NOMO-1 treated with DMSO at 0.1 percent for 48 hours (cell line): ENCODE measurements around the gene C4A.
"Not testable (repeated sequence)": the region's sequence is repeated elsewhere in the genome, so short reads cannot be mapped to it uniquely, and the experiment has no call there.

Experiments
- DNase-seq: peaks from one replicate; lab custom pipeline; 2025; ENCODE audit not compliant: unreplicated experiment; lab: John Stamatoyannopoulos, UW

The C4A gene

DNA sequence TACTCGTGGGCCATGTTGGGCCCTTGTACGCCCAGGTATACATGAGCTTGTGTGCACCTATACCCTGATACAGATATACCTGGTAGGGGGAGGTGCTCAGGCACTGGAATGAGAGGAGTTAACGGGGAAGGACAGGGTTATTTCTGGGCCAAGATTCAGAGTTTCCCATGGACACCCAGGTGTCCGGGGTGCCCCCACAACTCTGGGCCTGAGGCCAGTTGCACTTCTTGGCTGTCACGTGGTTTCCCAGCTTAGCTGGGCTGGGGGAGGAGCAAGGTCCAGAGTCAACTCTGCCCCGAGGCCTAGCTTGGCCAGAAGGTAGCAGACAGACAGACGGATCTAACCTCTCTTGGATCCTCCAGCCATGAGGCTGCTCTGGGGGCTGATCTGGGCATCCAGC lies at the start of gene C4A:
C4A (plus strand) TSS at position 314 of the 400 bp plus-strand sequence; CDS start at position 365, 51 bp downstream.
- DNase-seq = not testable (repeated sequence)

DNA sequence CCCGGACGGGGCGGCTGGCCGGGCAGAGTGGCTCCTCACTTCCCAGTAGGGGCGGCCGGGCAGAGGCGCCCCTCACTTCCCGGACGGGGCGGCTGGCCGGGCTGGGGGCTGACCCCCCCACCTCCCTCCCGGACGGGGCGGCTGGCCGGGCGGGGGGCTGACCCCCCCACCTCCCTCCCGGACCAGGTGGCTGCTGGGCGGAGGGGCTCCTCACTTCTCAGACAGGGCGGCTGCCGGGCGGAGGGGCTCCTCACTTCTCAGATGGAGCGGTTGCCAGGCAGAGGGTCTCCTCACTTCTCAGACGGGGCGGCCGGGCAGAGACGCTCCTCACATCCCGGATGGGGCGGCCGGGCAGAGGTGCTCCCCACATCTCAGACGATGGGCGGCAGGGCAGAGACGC lies 49.7 kb upstream of the C4A start:
- not testable (repeated sequence) for DNase-seq

DNA sequence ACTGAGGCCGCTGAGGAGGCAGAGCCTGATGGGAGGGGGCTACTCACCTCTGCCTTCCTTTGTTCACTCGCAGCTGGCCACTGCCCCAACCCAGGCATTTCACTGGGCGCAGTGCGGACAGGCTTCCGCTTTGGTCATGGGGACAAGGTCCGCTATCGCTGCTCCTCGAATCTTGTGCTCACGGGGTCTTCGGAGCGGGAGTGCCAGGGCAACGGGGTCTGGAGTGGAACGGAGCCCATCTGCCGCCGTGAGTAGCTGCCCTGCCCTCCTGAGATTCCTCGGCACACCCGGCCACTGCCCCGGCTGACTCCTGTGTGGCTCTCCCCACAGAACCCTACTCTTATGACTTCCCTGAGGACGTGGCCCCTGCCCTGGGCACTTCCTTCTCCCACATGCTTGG lies 48.3 kb upstream of the C4A start:
- DNase-seq = no peak

DNA sequence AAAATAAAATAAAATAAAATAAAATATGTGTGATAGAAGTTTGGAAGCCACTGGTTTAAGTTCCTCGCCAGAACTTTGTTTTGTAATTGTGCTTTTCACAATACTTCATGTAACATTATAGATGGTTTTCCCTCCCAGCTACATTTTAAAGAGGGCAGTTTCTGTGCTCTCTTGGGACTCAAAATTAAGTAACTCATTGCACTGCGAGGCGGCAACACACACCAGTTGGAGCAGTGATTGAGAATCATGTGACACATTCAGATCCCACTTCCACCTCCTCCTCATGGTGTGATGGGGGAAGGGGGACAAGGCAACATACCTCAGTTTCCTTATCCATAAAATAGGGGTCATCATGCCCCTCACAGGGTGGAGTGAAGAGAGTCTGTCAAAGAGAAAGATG lies 46.8 kb upstream of the C4A start:
- no peak for DNase-seq

DNA sequence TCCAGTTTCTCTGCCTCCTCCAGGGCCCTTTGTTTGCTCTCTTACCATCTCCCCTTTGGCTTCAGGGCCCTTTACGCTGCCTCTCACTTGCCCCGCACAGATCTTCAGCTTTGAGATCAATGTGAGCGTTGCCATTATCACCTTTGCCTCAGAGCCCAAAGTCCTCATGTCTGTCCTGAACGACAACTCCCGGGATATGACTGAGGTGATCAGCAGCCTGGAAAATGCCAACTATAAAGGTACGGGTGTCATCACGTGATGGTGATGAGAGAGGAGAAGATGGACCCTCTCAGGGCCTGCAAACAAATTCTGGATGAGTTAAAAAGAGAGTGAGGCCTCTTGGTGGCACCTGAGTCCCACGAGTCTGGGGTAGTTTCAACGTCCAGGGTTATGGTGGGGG lies 46.0 kb upstream of the C4A start:
- no peak for DNase-seq

DNA sequence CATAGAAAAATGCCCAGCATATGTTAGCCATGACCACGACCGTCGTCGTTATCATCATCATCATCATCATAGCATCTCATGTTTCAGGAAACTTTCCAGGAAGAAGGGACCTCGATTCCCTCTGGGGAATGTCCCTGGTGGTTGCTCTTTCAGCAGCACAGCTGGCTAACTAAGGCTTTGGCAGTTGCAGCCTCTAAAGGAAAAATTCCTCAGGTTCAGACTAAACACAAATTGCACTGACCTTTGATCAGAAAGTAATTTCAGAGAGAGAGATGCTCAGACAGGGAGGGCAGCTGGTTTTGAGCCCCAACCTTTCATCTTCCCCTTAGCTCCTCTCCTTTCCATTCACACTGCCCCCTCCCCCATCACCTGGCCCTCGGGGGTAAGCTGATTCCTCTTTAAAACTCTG lies 41.6 kb upstream of the C4A start:
- no peak for DNase-seq

DNA sequence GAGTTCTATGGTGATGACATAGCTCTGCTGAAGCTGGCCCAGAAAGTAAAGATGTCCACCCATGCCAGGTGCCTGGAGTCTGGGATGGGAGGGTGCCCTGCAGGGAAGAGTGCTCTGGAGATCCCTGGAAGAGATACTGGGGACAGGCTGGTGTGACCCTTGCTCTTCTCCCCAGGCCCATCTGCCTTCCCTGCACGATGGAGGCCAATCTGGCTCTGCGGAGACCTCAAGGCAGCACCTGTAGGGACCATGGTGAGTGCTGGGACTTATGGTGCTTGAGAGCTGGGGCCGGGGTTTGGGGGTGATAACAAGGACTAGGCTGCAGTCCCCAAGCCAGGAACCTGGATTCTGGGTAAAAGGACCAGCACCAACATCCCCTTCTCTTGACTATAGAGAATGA lies 38.1 kb upstream of the C4A start:
- DNase-seq = no peak

DNA sequence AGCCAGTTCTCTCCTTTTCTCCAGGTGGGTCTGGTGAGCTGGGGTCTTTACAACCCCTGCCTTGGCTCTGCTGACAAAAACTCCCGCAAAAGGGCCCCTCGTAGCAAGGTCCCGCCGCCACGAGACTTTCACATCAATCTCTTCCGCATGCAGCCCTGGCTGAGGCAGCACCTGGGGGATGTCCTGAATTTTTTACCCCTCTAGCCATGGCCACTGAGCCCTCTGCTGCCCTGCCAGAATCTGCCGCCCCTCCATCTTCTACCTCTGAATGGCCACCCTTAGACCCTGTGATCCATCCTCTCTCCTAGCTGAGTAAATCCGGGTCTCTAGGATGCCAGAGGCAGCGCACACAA lies 36.7 kb upstream of the C4A start:
- DNase-seq = no peak

DNA sequence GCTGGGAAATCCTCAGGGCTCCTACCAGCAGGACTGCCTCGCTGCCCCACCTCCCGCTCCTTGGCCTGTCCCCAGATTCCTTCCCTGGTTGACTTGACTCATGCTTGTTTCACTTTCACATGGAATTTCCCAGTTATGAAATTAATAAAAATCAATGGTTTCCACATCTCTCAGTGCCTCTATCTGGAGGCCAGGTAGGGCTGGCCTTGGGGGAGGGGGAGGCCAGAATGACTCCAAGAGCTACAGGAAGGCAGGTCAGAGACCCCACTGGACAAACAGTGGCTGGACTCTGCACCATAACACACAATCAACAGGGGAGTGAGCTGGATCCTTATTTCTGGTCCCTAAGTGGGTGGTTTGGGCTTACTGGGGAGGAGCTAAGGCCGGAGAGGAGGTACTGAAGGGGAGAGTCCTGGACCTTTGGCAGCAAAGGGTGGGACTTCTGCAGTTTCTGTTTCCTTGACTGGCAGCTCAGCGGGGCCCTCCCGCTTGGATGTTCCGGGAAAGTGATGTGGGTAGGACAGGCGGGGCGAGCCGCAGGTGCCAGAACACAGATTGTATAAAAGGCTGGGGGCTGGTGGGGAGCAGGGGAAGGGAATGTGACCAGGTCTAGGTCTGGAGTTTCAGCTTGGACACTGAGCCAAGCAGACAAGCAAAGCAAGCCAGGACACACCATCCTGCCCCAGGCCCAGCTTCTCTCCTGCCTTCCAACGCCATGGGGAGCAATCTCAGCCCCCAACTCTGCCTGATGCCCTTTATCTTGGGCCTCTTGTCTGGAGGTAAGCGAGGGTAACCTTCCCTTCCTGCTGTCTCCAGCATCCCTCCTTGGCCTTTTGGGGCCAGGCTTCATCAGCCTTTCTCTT lies 36.1 kb upstream of the C4A start, which contains the start of gene CFB:
CFB (plus strand) TSS at position 589 of the 863 bp plus-strand sequence; CDS start at position 716, 127 bp downstream.
- DNase-seq = no peak

DNA sequence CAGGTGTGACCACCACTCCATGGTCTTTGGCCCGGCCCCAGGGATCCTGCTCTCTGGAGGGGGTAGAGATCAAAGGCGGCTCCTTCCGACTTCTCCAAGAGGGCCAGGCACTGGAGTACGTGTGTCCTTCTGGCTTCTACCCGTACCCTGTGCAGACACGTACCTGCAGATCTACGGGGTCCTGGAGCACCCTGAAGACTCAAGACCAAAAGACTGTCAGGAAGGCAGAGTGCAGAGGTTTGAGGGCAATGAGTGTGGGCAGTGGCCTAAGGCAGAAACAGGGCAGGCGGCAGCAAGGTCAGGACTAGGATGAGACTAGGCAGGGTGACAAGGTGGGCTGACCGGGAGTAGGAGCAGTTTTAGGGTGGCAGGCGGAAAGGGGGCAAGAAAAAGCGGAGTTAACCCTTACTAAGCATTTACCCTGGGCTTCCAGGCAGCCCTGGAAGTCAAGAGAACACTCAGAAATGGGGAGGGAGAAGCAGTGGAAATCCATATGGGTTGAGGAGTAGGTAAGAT lies 35.4 kb upstream of the C4A start:
- DNase-seq = no peak

DNA sequence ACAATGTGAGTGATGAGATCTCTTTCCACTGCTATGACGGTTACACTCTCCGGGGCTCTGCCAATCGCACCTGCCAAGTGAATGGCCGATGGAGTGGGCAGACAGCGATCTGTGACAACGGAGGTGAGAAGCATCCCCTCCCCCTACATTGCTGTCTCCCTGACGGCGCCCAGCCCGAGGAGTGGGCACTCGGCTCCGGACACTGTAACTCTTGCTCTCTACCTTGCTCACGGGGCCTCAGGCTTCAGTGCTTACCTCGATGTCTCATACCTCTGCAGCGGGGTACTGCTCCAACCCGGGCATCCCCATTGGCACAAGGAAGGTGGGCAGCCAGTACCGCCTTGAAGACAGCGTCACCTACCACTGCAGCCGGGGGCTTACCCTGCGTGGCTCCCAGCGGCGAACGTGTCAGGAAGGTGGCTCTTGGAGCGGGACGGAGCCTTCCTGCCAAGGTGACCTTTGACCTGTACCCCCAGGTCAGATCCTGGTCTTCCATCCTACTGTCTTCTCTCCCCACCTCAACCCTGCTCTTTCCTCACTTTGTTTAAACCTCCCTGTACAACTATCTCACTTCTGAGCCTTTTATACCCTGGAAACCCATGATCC lies 34.7 kb upstream of the C4A start:
- no peak for DNase-seq

DNA sequence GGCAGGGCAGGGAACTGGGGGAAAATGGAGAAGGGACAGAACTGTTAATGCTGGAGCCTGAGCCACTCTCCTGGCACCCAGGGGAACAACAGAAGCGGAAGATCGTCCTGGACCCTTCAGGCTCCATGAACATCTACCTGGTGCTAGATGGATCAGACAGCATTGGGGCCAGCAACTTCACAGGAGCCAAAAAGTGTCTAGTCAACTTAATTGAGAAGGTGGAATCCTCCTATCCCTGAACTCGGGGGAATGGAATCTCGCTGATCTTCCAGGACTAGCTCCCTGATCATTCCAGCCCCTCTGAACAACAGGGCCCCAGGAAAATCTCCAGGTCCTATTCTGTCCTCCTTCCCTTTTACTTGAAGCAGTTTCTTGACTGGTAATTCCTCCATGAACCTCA lies 34.0 kb upstream of the C4A start:
- no peak for DNase-seq

DNA sequence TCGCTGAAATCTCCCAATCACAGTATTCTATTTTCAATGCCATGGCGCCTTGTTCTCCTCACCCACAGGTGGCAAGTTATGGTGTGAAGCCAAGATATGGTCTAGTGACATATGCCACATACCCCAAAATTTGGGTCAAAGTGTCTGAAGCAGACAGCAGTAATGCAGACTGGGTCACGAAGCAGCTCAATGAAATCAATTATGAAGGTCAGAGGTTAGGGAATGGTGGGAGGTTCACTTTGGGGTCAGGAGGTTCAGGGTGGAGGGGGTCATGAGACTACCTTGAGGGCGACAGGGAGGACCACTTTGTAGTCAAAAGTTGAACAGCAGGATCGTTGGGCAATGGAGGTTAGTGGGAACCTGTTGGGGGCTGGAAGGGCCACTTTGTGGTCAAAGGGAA lies 33.6 kb upstream of the C4A start:
- no peak for DNase-seq

DNA sequence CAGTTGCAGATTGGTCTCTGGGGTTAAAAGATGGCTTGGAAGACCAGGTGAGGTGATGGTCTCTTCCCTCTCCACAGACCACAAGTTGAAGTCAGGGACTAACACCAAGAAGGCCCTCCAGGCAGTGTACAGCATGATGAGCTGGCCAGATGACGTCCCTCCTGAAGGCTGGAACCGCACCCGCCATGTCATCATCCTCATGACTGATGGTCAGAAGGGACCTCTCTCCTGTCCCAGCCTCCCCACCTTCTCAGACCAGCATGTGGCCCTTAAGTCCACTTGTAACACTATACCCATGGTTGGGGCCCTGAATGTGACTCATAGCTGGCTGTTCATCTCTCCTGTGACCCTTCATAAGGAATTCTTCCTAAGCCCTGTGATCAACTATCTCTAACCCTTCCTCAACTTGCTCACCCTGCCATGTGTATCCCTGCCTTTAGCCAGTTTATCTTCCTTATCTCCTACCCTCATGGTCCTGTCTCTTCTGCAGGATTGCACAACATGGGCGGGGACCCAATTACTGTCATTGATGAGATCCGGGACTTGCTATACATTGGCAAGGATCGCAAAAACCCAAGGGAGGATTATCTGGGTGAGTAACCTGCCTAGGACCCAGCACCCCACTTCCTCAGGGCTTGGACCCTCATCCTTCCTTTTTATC lies 33.0 kb upstream of the C4A start:
- no peak for DNase-seq

DNA sequence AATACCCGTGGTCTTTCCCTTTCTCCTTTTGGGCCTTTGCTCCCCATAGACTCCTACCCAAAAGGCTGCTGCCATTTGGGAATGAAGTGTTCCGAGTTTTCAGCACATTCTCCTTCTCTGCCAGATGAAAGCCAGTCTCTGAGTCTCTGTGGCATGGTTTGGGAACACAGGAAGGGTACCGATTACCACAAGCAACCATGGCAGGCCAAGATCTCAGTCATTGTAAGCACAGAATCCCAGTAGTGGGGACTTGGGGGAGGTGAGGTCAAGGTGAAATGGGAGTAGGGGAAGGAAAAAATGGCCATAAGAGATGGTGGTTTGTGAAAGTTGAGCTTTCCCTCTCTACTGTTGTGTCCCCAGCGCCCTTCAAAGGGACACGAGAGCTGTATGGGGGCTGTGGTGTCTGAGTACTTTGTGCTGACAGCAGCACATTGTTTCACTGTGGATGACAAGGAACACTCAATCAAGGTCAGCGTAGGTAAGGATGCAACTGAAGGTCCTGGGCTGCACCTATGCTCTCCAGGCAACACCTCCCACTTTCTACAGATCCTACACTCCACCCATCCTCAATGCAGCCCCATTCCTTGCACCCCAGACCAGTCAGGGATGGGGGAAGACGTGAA lies 31.8 kb upstream of the C4A start:
- no peak for DNase-seq

DNA sequence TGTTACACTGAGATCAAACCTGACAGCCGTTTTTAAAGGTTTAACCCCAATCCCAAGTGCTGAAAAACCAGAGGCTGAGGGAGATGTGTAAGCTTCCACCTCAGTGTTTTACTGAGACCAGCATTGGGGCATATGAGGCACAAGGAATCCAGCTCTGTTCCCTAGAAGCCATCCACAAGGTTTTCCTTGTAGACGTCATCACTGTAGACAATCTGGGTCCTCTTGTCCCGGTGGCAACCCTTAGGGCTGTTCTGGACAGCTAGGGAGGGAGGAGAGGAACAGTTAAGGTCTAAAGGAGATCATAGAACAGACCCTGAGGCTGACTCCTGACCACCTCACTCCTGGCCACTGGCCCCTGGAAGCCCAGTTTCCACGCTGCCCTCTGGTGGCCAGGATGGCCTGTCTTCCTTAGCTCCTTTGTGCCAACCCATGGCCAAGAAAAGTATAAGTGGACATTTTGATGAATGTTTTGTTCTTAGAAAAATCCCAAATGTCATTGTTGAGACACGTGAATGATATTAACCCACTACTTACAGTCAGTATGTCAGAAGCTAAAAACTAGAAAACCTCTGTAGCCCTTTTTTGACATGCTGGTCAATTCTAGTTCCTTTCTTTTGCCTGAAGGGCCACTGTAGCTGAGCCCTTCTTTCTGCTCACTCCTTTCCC lies 29.6 kb upstream of the C4A start:
- peak; percentile 23 for DNase-seq

DNA sequence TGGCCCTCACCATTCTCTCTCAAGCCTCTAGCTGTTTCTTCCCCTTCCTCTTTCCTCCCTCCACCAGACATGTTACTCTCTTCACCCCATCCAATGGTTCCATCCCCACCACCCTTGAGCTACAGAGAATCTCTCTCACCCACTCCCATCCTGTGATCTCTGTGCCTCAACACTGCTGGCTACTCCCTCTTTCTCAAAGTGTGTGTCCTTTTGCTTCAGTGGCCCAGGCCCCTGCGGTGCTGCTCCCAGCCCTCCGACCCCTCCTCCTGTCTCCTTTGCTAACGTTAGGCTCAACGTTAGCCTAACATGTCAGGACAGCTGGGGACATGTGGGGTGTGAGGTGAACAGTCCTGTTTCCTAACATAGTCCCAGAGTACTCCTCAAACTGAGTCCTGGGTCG lies 29.0 kb upstream of the C4A start:
- DNase-seq = no peak

DNA sequence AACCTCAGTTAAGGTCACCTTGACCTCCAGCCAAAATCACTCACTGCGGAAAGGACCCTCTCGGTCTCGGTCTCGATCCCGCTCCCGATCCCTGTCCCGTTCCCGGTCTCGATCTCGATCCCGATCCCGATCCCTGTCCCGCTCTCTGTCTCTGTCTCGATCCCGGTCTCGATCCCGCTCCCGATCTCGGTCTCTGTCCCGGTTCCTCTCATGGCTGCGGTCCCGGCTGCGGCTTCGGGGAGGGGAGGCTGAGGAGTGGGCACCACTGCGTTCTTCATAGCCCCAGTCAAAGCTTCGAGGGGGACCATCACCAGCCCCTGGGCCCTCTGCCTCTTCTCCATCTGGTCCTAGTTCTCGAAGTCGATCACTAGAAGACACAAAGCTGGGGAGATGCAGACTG lies 27.3 kb upstream of the C4A start:
- DNase-seq = no peak

DNA sequence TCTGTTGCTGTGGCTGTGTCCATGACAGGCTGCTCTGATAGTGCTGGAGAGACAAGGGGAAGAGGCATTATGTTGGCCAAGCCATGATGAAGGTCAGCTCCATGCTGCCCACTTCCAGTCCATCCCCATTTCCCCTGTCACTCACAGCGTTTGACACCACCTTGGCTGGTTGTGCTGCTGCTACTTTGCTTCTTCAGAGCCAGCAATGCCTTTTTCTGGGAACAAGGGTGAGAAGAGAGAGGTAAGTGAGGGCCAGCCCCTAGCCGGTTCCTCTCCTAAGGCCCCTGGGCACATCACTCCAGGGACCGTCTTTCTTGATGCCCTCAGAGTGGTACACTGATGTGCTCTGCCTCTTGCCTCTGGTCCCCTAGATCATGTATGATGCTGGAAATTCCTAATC lies 25.1 kb upstream of the C4A start:
- DNase-seq = no peak

DNA sequence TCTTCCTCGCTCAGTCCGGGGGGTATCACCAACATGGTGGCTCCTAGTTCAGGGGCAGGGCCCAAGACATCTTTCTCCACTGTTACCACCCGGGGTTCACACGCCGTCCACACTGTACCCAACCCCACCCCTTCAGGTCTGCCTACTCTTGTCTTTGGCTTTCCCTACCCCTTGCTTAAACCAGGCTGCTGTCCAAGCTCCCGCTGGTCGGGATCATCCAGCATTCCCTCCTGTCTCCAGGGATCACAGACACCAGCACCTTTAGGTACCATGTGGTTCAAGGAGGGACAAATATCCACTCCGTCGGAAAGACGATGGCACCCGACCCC lies 23.5 kb upstream of the C4A start:
- no peak for DNase-seq
